HG03442 (cell line): ENCODE measurements around the gene OTOA.
"Not testable (repeated sequence)": the region's sequence is repeated elsewhere in the genome, so short reads cannot be mapped to it uniquely, and the experiment has no call there.

Source experiments
- ATAC-seq: cut with Tn5 transposase; IDR thresholded peaks from one replicate; pipeline ENCODE4 v1.9.1; 2021; ENCODE audit warnings: mild to moderate bottlenecking, moderate library complexity; ENCODE audit not compliant: unreplicated experiment

Gene OTOA

GRCh38 chr16:21717608-21718007 lies 53.8 kb downstream of the OTOA start:
- no peak for ATAC-seq

DNA sequence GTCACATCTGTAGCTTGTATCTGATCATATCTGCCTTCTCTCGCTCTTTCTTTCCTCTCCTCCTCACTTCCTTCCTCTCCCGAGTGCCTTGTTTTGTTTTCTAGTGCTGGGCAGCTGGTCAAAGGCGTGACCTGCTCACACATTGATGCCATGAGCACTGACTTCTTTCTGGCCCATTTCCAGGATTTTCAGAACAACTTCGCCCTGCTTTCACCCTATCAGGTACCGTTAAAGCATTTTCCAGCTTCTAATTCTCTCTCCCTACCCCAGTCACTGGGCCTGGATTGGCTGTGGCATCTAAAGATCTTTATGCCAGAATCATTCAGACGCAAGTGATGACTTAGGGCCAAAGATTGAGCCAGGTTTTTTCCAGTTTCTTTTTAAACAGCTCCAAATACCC lies 55.5 kb downstream of the OTOA start:
- ATAC-seq: no peak

DNA sequence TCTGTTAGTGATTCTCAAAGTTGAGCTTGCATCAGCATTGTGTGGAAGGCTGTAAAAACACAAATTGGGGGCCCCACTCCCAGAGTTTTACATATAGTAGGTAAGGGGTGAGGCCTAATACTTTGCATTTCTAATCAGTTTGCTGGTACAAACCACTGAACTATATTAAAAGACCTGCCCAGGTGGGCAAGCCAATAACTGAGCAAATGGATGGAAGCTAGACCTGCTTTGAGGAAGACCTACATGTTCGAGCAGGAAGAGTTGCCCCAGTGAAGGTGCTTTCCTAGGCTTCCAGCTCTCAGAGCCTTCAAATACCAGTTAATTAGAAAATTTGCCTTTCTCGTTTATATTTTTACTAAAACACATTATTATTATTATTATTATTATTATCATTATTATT lies 56.8 kb downstream of the OTOA start:
- ATAC-seq: no peak

GRCh38 chr16:21722771-21723455 lies 59.1 kb downstream of the OTOA start:
- no peak for ATAC-seq

DNA sequence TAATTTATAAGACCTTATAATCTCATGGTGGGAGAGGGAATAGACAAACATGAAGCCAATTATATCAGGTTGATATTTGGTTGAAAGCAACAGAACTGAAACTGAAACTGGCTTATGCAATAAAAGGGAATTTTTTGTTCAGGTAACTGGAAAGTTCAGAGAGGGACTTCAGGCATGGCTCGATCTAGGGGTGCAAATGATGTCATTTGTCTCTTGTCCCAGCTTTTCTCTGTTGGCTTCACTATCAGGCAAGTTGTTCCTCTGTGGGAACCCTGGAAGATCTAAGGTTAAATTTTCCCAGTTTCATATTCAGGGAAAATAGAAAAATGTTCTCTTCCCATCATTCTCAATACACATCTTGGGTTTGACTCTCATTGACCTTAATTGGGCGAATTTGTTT lies 59.8 kb downstream of the OTOA start:
- ATAC-seq: no peak

DNA sequence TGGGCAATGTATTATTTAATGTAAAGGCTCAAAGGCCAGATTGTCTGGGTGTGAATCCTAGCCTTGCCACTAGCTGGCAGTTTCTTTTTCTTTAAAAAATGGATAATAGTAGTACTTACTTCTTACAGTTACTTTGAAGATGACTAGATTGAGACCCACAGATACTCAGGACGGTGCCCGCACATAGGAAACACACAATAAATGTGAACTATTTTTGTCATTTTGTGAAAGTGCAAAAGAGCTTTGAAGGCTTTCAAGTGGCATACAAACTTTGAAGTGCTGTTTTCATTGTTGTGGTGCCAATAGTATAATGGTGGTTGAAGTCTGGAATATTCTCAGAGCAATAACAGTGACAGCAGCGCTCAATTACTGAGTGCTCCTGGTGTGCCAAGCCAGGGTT lies 63.6 kb downstream of the OTOA start:
- no peak for ATAC-seq

- not testable (repeated sequence) for ATAC-seq
These were observed 67.5 kb downstream of the OTOA start for GRCh38 chr16:21731233-21731632.

- ATAC-seq: not testable (repeated sequence)
These were observed 76.9 kb downstream of the OTOA start for GRCh38 chr16:21740637-21741036.

DNA sequence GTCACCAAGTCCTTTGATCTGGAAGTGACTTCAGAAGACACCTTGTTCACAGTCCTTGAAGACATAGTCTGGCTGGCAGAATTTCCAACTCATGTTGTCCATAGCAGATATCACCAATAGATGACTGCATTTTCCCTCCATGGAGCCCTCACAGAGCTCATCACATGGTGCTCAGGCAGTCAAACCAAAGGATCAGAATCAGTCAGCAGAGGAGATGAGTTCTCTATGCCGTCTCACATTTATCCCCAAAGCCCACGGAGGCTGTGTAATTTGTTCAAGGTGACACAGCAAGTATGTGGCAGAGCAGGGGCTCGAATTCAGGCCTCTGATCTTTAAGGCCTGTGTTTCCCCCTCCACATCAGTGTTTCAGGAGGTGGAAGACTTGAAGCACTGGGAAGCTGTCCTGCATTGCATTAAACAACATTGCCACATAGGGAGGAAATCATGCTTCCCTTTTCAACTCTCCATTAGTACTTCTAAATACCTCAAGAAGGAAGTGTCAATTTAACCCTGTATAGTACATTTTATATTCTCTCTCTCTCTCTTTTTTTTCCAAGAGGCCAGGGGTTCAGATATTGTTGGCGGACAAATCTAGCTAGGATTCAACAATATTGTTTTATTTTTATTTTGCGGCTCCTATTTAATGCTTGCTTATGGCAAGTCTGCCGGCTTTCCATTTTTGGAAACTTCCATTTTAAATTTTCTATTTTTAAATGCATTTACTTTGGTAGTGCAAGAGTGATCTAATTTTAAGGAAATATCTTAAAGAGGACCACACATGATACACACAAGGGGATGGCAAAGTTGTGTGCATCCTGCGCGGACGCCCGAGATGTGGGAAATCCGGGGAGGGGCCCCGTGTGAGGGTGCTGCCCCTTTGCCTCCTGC lies 92.7 kb downstream of the OTOA start:
- not testable (repeated sequence) for ATAC-seq

- not testable (repeated sequence) for ATAC-seq
These were observed 93.4 kb downstream of the OTOA start for GRCh38 chr16:21757080-21757671.

DNA sequence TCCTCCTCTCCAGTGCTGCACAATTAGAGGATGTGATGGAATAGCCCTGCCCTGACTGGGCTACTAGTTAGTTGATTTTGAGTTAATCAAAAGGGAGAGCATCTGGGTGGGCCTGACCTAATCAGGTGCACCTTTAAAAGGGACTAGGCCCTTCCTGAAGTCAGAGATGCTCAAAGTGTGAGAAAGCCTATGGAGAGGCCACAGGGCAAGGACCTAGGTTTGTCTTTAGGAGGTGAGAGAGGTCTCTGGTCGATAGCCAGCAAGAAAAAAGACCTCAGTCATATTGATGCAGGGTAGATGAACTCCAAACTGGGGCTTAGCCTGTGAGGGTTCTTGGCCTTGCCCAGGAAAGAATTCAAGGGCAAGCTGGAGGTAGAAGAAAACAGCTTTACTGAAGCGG lies 104.5 kb downstream of the OTOA start:
- not testable (repeated sequence) for ATAC-seq

DNA sequence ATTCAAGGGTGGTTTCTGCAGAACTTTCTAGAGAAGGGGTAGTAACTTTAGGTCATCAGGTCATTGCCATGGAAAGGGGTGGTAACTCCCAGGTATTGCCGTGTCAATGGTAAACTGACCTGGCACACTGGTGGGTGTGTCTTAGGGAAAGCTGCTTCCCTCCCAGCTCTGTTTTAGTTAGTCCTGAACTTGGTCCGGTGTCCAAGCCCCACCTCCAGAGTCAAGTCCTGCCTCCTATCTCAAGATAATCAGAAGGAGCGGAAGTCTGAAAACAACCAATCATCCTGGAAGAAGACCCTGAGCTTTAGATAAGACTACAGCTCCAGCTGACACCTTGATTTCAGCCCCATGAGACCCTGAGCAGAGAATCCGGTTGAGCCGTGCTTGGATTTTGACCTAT lies 105.0 kb downstream of the OTOA start:
- not testable (repeated sequence) for ATAC-seq

- ATAC-seq: not testable (repeated sequence)
These were observed 105.5 kb downstream of the OTOA start for GRCh38 chr16:21769284-21769683.

DNA sequence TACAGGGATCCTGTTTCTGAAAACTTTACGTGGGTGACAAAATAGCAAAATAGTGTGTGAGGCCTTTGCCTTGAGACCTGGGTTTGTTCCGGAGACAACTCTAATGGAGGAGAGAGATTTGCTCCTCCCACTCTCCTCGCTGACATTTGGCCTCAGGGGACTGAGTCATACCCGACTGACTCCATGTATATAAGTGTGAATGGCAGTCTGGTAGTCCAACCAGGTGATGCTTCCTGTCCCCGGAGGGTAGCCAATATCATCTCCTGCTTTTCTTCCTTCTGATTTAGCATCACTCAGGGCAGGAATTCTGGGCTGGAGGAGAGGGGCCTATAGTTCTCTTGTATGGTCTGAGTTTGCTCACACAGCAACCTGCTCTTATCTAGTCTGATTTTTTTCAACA lies 106.8 kb downstream of the OTOA start:
- ATAC-seq: not testable (repeated sequence)

GRCh38 chr16:21772547-21773206 lies 108.9 kb downstream of the OTOA start:
- ATAC-seq: not testable (repeated sequence)

DNA sequence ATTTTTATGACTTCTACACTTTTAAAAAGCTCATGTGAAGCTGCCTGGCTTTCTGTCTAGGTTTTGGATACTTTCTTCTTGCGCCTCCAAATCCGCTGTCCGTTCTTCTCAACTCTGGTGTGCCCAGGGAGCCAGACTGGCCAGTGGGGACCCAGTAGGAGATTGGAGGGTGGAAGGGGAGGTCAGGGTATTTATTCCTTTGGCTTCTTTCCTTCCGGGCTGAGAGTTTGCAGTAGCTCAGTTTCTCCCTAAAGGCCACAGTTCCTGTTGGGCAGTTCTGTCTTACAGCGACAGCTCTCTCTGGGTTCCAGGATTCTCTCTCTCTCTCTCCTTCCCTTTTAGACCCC lies 109.4 kb downstream of the OTOA start:
- not testable (repeated sequence) for ATAC-seq

- ATAC-seq: not testable (repeated sequence)
These were observed 116.8 kb downstream of the OTOA start for GRCh38 chr16:21780525-21780924.

- ATAC-seq: peak; percentile 49
These were observed 126.7 kb downstream of the OTOA start for GRCh38 chr16:21790506-21790905.

DNA sequence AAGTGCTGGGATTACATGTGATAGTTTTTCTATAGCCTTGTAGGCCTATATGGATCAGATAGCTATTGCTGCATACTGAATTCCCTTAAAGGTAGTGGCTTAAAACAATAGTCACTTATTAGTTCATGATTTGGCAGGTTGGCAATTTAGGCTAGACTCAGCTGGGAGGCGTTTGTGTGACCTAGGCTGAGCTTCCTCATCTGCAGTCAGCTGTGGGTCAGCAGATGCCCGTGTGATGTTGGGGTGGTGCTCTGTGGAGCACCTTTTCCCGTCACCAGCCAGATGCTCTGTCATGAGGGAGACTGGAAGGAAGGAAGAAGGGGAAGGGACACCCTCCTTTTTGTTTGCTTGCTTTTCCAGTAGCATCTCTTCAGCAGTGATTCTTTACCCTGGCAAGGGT lies 129.5 kb downstream of the OTOA start:
- ATAC-seq: not testable (repeated sequence)

DNA sequence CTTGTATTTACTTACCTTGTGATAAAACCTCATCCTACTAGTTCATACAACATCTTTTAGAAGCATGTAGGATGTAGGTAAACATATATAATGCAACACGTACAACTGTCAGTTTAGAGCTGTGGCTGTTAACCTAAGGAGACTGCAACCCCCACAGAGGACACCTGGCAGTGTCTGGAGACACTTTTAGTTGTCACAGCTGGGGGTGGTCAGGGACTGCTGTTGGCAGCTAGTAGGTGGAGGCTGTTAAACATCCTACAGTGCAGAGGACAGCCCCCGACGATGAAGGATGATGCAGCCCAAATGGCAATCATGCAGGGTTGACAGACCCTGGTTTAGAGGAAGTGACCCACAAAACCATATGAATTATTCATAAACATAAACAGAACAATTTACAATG lies 134.8 kb downstream of the OTOA start:
- ATAC-seq: not testable (repeated sequence)
